ENCODE measurements around the gene CDK2. TPM values are rescaled to one million over a fixed set of nuclear protein-coding genes. Genes with fewer than 3 reads are reported as not detected.

CDK2 gene
- polyA plus RNA-seq, 1 donor = 55.5 TPM

- no peaks in the 10 kb centered on the region for H3K9me3 ChIP-seq (ENCODE audit: control insufficient read depth, low read depth, low read length)
- peaks cover 32% of the 10 kb centered on the region for H3K4me1 ChIP-seq (ENCODE audit: control insufficient read depth, insufficient read depth, low read length)
- no peak for DNase-seq
- H3K27me3 ChIP-seq (ENCODE audit: control insufficient read depth, insufficient read depth, low read length) = peaks cover 11% of the 10 kb centered on the region
- no CpG with 5 or more reads among the region's 2 CpGs for WGBS (ENCODE audit: insufficient coverage, low lambda C conversion rate)
- H3K27ac ChIP-seq (ENCODE audit: low read length) = no peak overlapping the region
- H3K36me3 ChIP-seq (ENCODE audit: control insufficient read depth, insufficient read depth, low read length) = no peaks in the 10 kb centered on the region
- H3K4me3 ChIP-seq (ENCODE audit: low read length) = no peak overlapping the region
Observed at GRCh38 chr12:55937981-55938380, 28.6 kb upstream of the CDK2 start.

DNA sequence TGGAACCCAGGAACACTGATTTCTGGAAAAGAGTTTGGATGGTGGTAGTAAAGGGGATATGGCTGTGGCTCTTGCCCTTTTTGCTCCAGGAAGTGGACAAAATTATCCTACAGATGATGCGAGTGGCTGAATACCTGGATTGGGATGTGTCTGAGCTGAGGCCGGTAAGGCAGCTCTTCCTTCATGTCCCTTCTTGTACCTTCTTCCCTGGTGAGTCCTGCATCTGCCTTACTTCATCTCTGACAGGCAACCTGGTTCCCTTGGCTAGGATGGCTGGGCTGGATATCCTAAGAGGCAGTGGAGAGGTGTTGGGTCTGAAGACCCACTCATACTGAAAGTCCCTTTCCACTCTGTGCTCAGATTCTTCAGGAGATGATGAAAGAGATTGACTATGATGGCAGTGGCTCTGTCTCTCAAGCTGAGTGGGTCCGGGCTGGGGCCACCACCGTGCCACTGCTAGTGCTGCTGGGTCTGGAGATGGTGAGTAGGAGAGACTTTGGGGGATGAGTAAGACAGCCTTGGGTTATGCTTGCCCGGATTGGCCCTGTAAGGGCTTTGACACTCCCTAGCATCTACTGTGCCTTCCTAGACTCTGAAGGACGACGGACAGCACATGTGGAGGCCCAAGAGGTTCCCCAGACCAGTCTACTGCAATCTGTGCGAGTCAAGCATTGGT, 27.7 kb upstream of the CDK2 start:
- H3K27ac ChIP-seq (ENCODE audit: low read length) = no peak overlapping the region
- DNase-seq = no peak
- no CpG with 5 or more reads among the region's 8 CpGs for WGBS (ENCODE audit: insufficient coverage, low lambda C conversion rate)
- no peaks in the 10 kb centered on the region for H3K9me3 ChIP-seq (ENCODE audit: control insufficient read depth, low read depth, low read length)
- peaks cover 11% of the 10 kb centered on the region for H3K27me3 ChIP-seq (ENCODE audit: control insufficient read depth, insufficient read depth, low read length)
- peaks cover 25% of the 10 kb centered on the region for H3K4me1 ChIP-seq (ENCODE audit: control insufficient read depth, insufficient read depth, low read length)
- no peaks in the 10 kb centered on the region for H3K36me3 ChIP-seq (ENCODE audit: control insufficient read depth, insufficient read depth, low read length)
- H3K4me3 ChIP-seq (ENCODE audit: low read length) = no peak overlapping the region

- Histone ChIP-seq H3K4me3 (ENCODE audit: low read length) (peak overlapping the region; percentile 14), H3K27ac (ENCODE audit: low read length) (no peak overlapping the region), H3K36me3 (ENCODE audit: control insufficient read depth, insufficient read depth, low read length) (no peaks in the 10 kb centered on the region), H3K4me1 (ENCODE audit: control insufficient read depth, insufficient read depth, low read length) (peaks cover 21% of the 10 kb centered on the region), H3K9me3 (ENCODE audit: control insufficient read depth, low read depth, low read length) (no peaks in the 10 kb centered on the region), H3K27me3 (ENCODE audit: control insufficient read depth, insufficient read depth, low read length) (peaks cover 11% of the 10 kb centered on the region)
- no CpG with 5 or more reads among the region's 18 CpGs for whole genome bisulfite sequencing (ENCODE audit: insufficient coverage, low lambda C conversion rate)
- peak; percentile 85 to 87 for DNase-seq
Observed at GRCh38 chr12:55940065-55940732, 26.4 kb upstream of the CDK2 start.

- no peak overlapping the region for H3K27ac ChIP-seq (ENCODE audit: low read length)
- no peak for DNase-seq
- peaks cover 21% of the 10 kb centered on the region for H3K4me1 ChIP-seq (ENCODE audit: control insufficient read depth, insufficient read depth, low read length)
- 60% methylated on average over 1 of the region's 4 CpGs for WGBS (ENCODE audit: insufficient coverage, low lambda C conversion rate)
- H3K36me3 ChIP-seq (ENCODE audit: control insufficient read depth, insufficient read depth, low read length) = no peaks in the 10 kb centered on the region
- H3K27me3 ChIP-seq (ENCODE audit: control insufficient read depth, insufficient read depth, low read length) = no peaks in the 10 kb centered on the region
- no peak overlapping the region for H3K4me3 ChIP-seq (ENCODE audit: low read length)
- no peaks in the 10 kb centered on the region for H3K9me3 ChIP-seq (ENCODE audit: control insufficient read depth, low read depth, low read length)
Observed at GRCh38 chr12:55942055-55942454, 24.6 kb upstream of the CDK2 start.

GRCh38 chr12:55942577-55943136, 24.0 kb upstream of the CDK2 start:
- H3K4me1 ChIP-seq (ENCODE audit: control insufficient read depth, insufficient read depth, low read length) = peaks cover 21% of the 10 kb centered on the region
- no peaks in the 10 kb centered on the region for H3K9me3 ChIP-seq (ENCODE audit: control insufficient read depth, low read depth, low read length)
- H3K36me3 ChIP-seq (ENCODE audit: control insufficient read depth, insufficient read depth, low read length) = no peaks in the 10 kb centered on the region
- DNase-seq = peak; percentile 47
- no peak overlapping the region for H3K4me3 ChIP-seq (ENCODE audit: low read length)
- WGBS (ENCODE audit: insufficient coverage, low lambda C conversion rate) = no CpG with 5 or more reads among the region's 1 CpG
- no peak overlapping the region for H3K27ac ChIP-seq (ENCODE audit: low read length)
- H3K27me3 ChIP-seq (ENCODE audit: control insufficient read depth, insufficient read depth, low read length) = no peaks in the 10 kb centered on the region

GRCh38 chr12:55946553-55946952, 20.1 kb upstream of the CDK2 start:
- no peak overlapping the region for H3K4me3 ChIP-seq (ENCODE audit: low read length)
- H3K27ac ChIP-seq (ENCODE audit: low read length) = no peak overlapping the region
- DNase-seq = no peak
- H3K4me1 ChIP-seq (ENCODE audit: control insufficient read depth, insufficient read depth, low read length) = peaks cover 9% of the 10 kb centered on the region
- no peaks in the 10 kb centered on the region for H3K9me3 ChIP-seq (ENCODE audit: control insufficient read depth, low read depth, low read length)
- WGBS (ENCODE audit: insufficient coverage, low lambda C conversion rate) = 83% methylated on average over 1 of the region's 6 CpGs
- no peaks in the 10 kb centered on the region for H3K27me3 ChIP-seq (ENCODE audit: control insufficient read depth, insufficient read depth, low read length)
- H3K36me3 ChIP-seq (ENCODE audit: control insufficient read depth, insufficient read depth, low read length) = peaks cover 3% of the 10 kb centered on the region

- Histone ChIP-seq H3K9me3 (ENCODE audit: control insufficient read depth, low read depth, low read length) (no peaks in the 10 kb centered on the region), H3K4me3 (ENCODE audit: low read length) (no peak overlapping the region), H3K27ac (ENCODE audit: low read length) (no peak overlapping the region), H3K27me3 (ENCODE audit: control insufficient read depth, insufficient read depth, low read length) (no peaks in the 10 kb centered on the region), H3K4me1 (ENCODE audit: control insufficient read depth, insufficient read depth, low read length) (peaks cover 14% of the 10 kb centered on the region), H3K36me3 (ENCODE audit: control insufficient read depth, insufficient read depth, low read length) (peaks cover 17% of the 10 kb centered on the region)
- DNase-seq = no peak
- no CpG with 5 or more reads among the region's 4 CpGs for WGBS (ENCODE audit: insufficient coverage, low lambda C conversion rate)
Observed at GRCh38 chr12:55955344-55955743, 11.3 kb upstream of the CDK2 start.

DNA sequence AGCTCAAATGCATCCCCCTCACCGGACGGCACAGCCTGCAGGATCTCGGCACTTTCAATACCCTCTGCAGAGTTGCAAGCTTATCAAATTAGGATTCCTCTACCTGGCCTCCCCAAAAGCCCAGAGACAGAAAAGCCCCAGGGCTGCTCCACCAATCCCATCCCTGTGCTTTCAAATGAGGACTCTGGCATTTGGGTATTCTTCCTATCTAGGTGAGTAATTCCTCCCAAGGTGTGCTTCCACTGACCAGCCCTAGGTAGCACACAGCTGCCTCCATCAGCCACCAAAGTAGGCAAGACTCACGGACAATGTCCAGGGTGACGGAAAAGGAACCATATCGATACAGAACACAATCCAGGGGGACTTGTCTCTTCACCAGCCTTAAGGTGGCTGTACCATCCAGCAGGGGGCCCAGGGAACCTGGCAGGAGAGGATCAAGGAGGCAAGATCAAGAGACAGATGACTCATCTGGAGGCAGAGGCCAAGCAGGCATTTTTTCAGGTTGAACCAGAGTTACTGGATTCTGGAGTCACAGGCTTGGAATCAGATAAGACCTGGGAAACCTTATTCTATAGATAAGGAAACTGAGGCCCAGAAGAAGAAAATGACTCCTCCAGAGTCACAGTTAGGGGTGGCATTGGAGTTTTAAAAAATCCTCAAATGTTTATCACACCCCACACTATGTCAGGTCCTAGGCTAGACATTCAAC, 10.7 kb upstream of the CDK2 start:
- Histone ChIP-seq H3K36me3 (ENCODE audit: control insufficient read depth, insufficient read depth, low read length) (peaks cover 17% of the 10 kb centered on the region), H3K27ac (ENCODE audit: low read length) (no peak overlapping the region), H3K4me3 (ENCODE audit: low read length) (no peak overlapping the region), H3K9me3 (ENCODE audit: control insufficient read depth, low read depth, low read length) (no peaks in the 10 kb centered on the region), H3K4me1 (ENCODE audit: control insufficient read depth, insufficient read depth, low read length) (peaks cover 14% of the 10 kb centered on the region), H3K27me3 (ENCODE audit: control insufficient read depth, insufficient read depth, low read length) (no peaks in the 10 kb centered on the region)
- WGBS (ENCODE audit: insufficient coverage, low lambda C conversion rate) = no CpG with 5 or more reads among the region's 6 CpGs
- peak; percentile 71 to 80 for DNase-seq

- peaks cover 7% of the 10 kb centered on the region for H3K36me3 ChIP-seq (ENCODE audit: control insufficient read depth, insufficient read depth, low read length)
- no peak overlapping the region for H3K4me3 ChIP-seq (ENCODE audit: low read length)
- H3K27me3 ChIP-seq (ENCODE audit: control insufficient read depth, insufficient read depth, low read length) = no peaks in the 10 kb centered on the region
- H3K4me1 ChIP-seq (ENCODE audit: control insufficient read depth, insufficient read depth, low read length) = peaks cover 14% of the 10 kb centered on the region
- no peak overlapping the region for H3K27ac ChIP-seq (ENCODE audit: low read length)
- WGBS (ENCODE audit: insufficient coverage, low lambda C conversion rate) = no CpG with 5 or more reads among the region's 5 CpGs
- no peak for DNase-seq
- H3K9me3 ChIP-seq (ENCODE audit: control insufficient read depth, low read depth, low read length) = no peaks in the 10 kb centered on the region
Observed at GRCh38 chr12:55957106-55957859, 9.3 kb upstream of the CDK2 start.

DNA sequence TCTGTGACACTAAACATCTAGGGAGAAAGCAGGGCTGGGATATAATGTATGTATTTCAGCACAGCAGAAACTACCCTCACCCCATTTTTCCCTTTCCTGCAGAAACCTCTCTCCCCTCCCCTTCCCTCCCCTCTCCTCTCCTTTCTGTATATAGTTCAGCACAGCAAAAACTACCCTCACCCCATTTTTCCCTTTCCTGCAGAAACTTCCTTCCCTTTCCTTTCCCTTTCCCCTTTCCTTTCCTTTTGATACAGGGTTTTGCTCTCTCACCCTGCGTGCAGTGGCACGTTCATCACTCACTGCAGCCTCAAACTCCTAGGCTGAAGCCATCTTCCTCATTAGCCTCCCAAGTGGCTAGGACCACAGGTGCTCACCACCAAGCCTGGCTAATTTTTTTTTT, 2.9 kb upstream of the CDK2 start:
- Histone ChIP-seq H3K4me1 (ENCODE audit: control insufficient read depth, insufficient read depth, low read length) (peaks cover 20% of the 10 kb centered on the region), H3K36me3 (ENCODE audit: control insufficient read depth, insufficient read depth, low read length) (peaks cover 2% of the 10 kb centered on the region), H3K27ac (ENCODE audit: low read length) (no peak overlapping the region), H3K4me3 (ENCODE audit: low read length) (no peak overlapping the region), H3K9me3 (ENCODE audit: control insufficient read depth, low read depth, low read length) (no peaks in the 10 kb centered on the region), H3K27me3 (ENCODE audit: control insufficient read depth, insufficient read depth, low read length) (no peaks in the 10 kb centered on the region)
- 100% methylated on average over 1 of the region's 2 CpGs for WGBS (ENCODE audit: insufficient coverage, low lambda C conversion rate)
- DNase-seq = no peak
